ENCODE measurements around the gene PRELP.
"Not testable (repeated sequence)": the region's sequence is repeated elsewhere in the genome, so short reads cannot be mapped to it uniquely, and the experiment has no call there.

The PRELP gene

DNA sequence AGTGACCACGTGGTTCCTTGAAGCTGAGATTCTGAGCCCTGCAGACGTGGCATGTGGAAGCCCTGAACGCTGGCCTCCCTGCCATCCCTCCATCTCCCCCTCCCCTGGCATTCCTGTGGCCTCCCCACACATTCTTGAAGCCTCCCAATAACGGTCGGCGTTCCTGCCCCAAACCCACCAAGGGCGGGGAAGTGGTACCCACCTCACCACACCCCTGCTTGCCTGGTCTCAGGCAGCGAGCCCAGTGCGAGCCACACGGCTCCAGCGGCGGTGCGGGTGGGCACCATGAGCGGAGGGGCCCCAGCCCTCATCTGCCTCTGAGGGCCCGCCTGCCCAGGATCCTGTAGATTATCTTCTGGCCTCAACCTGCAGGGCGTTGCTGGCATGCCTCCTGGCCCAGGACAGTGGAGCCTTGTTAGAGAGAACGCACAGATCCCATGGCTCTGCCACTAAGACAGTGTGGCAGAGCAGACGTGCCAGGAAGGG is 20.6 kb upstream of the PRELP start:
- no peak for DNase-seq

DNA sequence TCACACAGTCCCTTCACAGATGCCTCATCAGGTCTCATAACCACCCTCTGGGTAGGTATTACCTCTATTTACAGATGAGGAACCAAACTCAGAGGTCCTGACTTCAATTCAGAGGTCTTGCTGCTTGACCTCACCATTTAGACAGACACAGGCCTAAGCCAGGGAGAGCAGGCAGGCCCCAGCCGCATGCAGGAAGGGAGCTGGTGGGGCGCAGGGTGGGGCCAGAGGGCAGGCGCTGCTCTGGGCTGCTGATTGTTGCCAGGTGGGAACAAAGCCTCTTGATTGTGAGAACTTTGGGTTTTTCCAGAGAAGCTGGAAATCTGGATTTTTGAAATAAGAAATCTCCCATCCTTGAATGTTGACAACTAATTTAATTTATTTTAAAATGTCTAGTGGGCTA is 19.9 kb upstream of the PRELP start:
- no peak for DNase-seq

GRCh38 chr1:203456577-203456976 is 19.0 kb upstream of the PRELP start:
- DNase-seq: no peak

DNA sequence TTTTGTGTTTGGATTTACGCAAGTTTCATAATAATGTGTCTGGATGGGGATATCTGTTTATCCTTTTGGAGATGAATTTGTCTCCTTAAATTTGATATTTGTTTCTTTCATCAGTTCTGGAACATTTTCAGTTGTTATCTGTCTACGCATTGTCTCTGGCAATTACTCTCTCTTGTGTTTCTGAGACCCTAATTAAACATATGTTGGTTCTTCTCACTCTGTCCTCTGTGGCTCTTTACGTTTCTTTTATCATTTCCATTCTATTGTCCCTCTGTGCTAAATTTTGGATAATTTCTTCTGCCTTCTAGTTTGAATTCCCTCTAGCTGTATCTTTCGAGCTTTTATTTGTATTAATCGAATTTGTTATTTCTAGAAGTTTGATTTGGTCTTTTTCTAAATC is 17.5 kb upstream of the PRELP start:
- no peak for DNase-seq

GRCh38 chr1:203459671-203460201 is 15.9 kb upstream of the PRELP start:
- DNase-seq: no peak

GRCh38 chr1:203461717-203462116 is 13.9 kb upstream of the PRELP start:
- no peak for DNase-seq

- no peak for DNase-seq
Measured at GRCh38 chr1:203462143-203462542, 13.5 kb upstream of the PRELP start.

DNA sequence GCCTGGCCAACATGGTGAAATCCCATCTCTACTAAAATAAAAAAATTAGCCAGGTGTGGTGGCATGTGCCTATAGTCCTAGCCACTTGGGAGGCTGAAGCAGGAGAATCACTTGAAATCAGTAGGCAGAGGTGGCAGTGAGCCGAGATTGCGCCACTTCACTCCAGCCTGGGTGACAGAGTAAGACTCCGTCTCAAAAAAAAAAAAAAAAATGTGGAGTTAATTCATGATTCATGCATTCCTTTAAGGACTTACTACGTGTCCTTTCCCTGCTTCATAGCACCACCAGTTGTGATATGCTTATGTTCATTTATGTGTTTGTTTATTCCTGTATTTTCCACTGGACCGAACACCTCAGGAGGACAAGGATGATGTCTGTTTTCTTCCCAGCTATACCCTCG is 12.7 kb upstream of the PRELP start:
- no peak for DNase-seq

DNA sequence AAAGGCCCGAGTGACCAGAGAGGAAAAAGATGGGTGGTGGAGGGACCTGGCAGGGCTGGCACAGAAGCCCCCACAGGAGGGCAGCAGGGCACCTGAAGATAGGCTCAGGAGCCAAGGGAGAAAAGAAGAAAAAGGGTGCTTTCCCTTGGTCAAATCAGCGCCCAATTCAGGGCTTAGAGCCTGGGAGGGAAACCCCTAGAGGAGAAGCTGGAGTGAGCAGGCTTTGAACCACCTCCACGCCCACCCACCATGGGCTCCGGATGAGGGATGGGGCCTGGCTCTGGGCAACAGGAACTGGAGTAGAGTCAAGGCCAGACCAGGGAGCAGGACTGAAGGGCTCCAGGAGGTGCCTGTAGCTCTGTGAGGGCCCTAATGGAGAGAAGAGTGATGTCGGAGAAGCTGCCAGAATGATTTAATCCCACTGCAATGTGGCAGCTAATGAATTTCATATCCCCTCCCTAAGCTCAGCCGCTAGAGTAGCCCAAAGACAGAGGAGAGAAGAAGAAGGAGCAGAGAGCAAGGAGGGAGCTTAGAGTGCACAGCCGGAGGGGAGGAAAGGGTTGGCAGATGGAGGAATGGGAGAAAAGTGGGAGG is 12.0 kb upstream of the PRELP start:
- no peak for DNase-seq

DNA sequence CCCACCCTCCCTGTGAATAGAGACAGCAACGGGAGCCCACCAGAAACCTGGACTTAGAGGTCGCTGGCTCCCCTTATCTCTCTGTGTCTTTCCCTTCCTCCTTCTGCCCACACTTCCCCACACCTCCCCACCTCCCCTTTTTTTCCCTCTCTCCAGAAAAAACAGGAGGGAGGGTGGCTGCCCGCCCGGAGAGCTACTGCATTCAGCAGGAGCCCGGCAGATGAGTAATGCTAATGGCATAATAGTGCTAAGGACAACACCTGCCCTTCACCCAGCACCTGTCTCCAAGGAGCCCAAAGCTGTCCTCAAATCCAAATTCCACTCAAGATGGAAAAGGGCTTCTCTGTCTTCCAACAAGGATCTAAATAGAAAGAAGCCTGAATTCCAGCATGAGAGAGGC is 11.4 kb upstream of the PRELP start:
- DNase-seq: no peak

- no peak for DNase-seq
Measured at GRCh38 chr1:203464743-203465142, 10.9 kb upstream of the PRELP start.

GRCh38 chr1:203465146-203465798 is 10.3 kb upstream of the PRELP start:
- DNase-seq: no peak

- no peak for DNase-seq
Measured at GRCh38 chr1:203465948-203466347, 9.7 kb upstream of the PRELP start.

DNA sequence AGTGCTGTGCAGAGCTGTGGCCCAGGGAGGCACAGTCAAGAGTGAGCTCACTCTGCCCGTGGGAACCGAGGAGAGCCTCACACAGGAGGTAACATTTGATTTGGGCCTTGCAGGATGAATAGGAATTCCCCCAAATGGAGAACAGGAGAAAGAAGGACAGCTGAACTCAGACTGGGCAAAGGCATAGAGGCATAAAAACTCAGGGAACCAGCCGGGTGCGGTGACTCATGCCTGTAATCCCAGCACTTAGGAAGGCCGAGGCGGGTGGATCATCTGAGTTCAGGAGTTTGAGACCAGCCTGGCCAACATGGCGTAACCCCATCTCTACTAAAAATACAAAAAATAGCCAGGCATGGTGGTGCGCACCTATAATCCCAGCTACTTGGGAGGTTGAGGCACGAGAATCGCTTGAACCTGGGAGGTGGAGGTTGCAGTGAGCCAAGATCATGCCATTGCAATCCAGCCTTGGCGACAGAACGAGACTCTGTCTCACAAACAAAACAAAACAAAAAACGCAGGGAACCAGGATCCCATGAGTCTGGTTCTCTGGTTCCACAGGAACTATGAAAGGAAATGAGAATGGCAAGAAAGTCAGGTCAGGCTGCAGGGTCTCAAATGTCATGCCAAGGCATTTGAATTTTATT is 8.6 kb upstream of the PRELP start:
- DNase-seq: not testable (repeated sequence)

GRCh38 chr1:203467550-203467921 is 8.1 kb upstream of the PRELP start:
- DNase-seq: no peak

GRCh38 chr1:203468326-203468725 is 7.3 kb upstream of the PRELP start:
- no peak for DNase-seq

- no peak for DNase-seq
Measured at GRCh38 chr1:203470240-203470639, 5.4 kb upstream of the PRELP start.

DNA sequence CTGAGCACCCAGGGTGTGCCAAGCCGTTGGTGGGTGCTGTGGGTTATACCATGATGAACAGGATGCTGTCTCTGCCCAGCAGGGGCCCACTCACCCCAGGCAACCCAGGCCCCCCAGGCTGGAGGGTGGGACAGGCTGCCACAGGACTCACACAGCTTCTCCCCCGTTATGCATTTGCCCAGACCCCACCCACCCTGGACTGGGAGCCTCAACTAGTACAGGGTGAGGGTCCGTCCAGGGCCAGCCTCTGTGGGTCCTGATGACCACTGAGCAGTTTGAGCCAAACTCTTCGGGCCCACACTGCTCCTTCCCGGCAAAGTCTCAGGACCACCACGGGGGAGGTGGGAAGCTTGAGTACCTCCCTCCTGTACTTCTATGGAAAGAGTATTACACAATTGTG is 3.8 kb upstream of the PRELP start:
- no peak for DNase-seq

GRCh38 chr1:203473281-203473680 is 2.3 kb upstream of the PRELP start:
- DNase-seq: no peak

GRCh38 chr1:203473781-203474305 is 1.8 kb upstream of the PRELP start:
- DNase-seq: no peak

- DNase-seq: no peak
Measured at GRCh38 chr1:203476216-203476814, 709 bp downstream of the PRELP start.

- DNase-seq: no peak
Measured at GRCh38 chr1:203477748-203478147, 2.1 kb downstream of the PRELP start.

GRCh38 chr1:203478231-203478630 is 2.6 kb downstream of the PRELP start:
- DNase-seq: no peak
